Measurements from ENCODE around the gene CLEC12A.
"Not testable (repeated sequence)": the region's sequence is repeated elsewhere in the genome, so short reads cannot be mapped to it uniquely, and the experiment has no call there.

Gene CLEC12A

GRCh38 chr12:9975614-9976013 is 4.4 kb downstream of the CLEC12A start:
- DNase-seq, result no peak
- no peak for TF ChIP-seq CTCF (IDR thresholded peaks at IDR 0.05; ENCODE audit: low read depth, low read length)
- Histone ChIP-seq H3K36me3 (no peaks in the 10 kb centered on the region), H3K4me3 (ENCODE audit: low read depth, low read length) (no peak overlapping the region), H3K9me3 (ENCODE audit: severe bottlenecking) (no peaks in the 10 kb centered on the region), H3K27me3 (ENCODE audit: insufficient read depth, low read depth, severe bottlenecking) (no peaks in the 10 kb centered on the region), H3K27ac (no peak overlapping the region)

- not testable (repeated sequence) for H3K9me3 ChIP-seq (ENCODE audit: severe bottlenecking); H3K36me3 ChIP-seq; DNase-seq; H3K27me3 ChIP-seq (ENCODE audit: insufficient read depth, low read depth, severe bottlenecking); H3K27ac ChIP-seq; H3K4me3 ChIP-seq (ENCODE audit: low read depth, low read length)
These were observed 5.4 kb downstream of the CLEC12A start for GRCh38 chr12:9976626-9977025.

GRCh38 chr12:9977916-9978315 is 6.7 kb downstream of the CLEC12A start:
- Histone ChIP-seq H3K4me3 (ENCODE audit: low read depth, low read length) (no peak overlapping the region), H3K36me3 (no peaks in the 10 kb centered on the region), H3K27ac (no peak overlapping the region), H3K9me3 (ENCODE audit: severe bottlenecking) (no peaks in the 10 kb centered on the region), H3K27me3 (ENCODE audit: insufficient read depth, low read depth, severe bottlenecking) (no peaks in the 10 kb centered on the region)
- no peak for DNase-seq
- TF ChIP-seq CTCF (IDR thresholded peaks at IDR 0.05; ENCODE audit: low read depth, low read length), result no peak

GRCh38 chr12:9980126-9980525 is 8.9 kb downstream of the CLEC12A start:
- Histone ChIP-seq H3K36me3 (no peaks in the 10 kb centered on the region), H3K27me3 (ENCODE audit: insufficient read depth, low read depth, severe bottlenecking) (no peaks in the 10 kb centered on the region), H3K9me3 (ENCODE audit: severe bottlenecking) (no peaks in the 10 kb centered on the region), H3K4me3 (ENCODE audit: low read depth, low read length) (no peak overlapping the region), H3K27ac (no peak overlapping the region)
- DNase-seq, result no peak
- no peak for TF ChIP-seq CTCF (IDR thresholded peaks at IDR 0.05; ENCODE audit: low read depth, low read length)

GRCh38 chr12:9991876-9992275 is 20.7 kb downstream of the CLEC12A start:
- Histone ChIP-seq H3K9me3 (ENCODE audit: severe bottlenecking) (no peaks in the 10 kb centered on the region), H3K4me3 (ENCODE audit: low read depth, low read length) (no peak overlapping the region), H3K27me3 (ENCODE audit: insufficient read depth, low read depth, severe bottlenecking) (no peaks in the 10 kb centered on the region), H3K27ac (no peak overlapping the region), H3K36me3 (no peaks in the 10 kb centered on the region)
- no peak for DNase-seq
- TF ChIP-seq CTCF (IDR thresholded peaks at IDR 0.05; ENCODE audit: low read depth, low read length), result no peak

- Histone ChIP-seq H3K36me3 (no peaks in the 10 kb centered on the region), H3K4me3 (ENCODE audit: low read depth, low read length) (no peak overlapping the region), H3K9me3 (ENCODE audit: severe bottlenecking) (no peaks in the 10 kb centered on the region), H3K27ac (no peak overlapping the region), H3K27me3 (ENCODE audit: insufficient read depth, low read depth, severe bottlenecking) (no peaks in the 10 kb centered on the region)
- no peak for TF ChIP-seq CTCF (IDR thresholded peaks at IDR 0.05; ENCODE audit: low read depth, low read length)
- DNase-seq, result no peak
These were observed 21.1 kb downstream of the CLEC12A start for GRCh38 chr12:9992296-9992695.
